ENCODE measurements around the gene SAXO1. TPM values are rescaled to one million over a fixed set of nuclear protein-coding genes. Genes with fewer than 3 reads are reported as not detected.

SAXO1 gene
- total RNA-seq, 1 donor from 2014 or later, result not detected

GRCh38 chr9:18911714-18912342, 121.2 kb downstream of the SAXO1 start:
- intact Hi-C loops (cut with micrococcal nuclease), result no loop called here

GRCh38 chr9:18910916-18911315, 122.1 kb downstream of the SAXO1 start:
- intact Hi-C loops (cut with micrococcal nuclease), result no loop called here

GRCh38 chr9:18910435-18910834, 122.6 kb downstream of the SAXO1 start:
- intact Hi-C loops (cut with micrococcal nuclease), result no loop called here

GRCh38 chr9:18909140-18910018, 123.6 kb downstream of the SAXO1 start:
- intact Hi-C loops (cut with micrococcal nuclease), result no loop called here

GRCh38 chr9:18907927-18908625, 124.9 kb downstream of the SAXO1 start:
- intact Hi-C loops (cut with micrococcal nuclease), result no loop called here

- intact Hi-C loops (cut with micrococcal nuclease), result no loop called here
Observed at GRCh38 chr9:18906656-18907395, 126.2 kb downstream of the SAXO1 start.

GRCh38 chr9:18905883-18906629, 127.0 kb downstream of the SAXO1 start:
- intact Hi-C loops (cut with micrococcal nuclease), result no loop called here

GRCh38 chr9:18905028-18905882, 127.8 kb downstream of the SAXO1 start:
- intact Hi-C loops (cut with micrococcal nuclease), result no loop called here

- intact Hi-C loops (cut with micrococcal nuclease), result no loop called here
Observed at GRCh38 chr9:18903450-18903849, 129.6 kb downstream of the SAXO1 start.

GRCh38 chr9:18896531-18897179, 136.4 kb downstream of the SAXO1 start:
- intact Hi-C loops (cut with micrococcal nuclease), result no loop called here

GRCh38 chr9:18896004-18896403, 137.0 kb downstream of the SAXO1 start:
- intact Hi-C loops (cut with micrococcal nuclease), result no loop called here

GRCh38 chr9:18893491-18893890, 139.5 kb downstream of the SAXO1 start:
- intact Hi-C loops (cut with micrococcal nuclease), result no loop called here

GRCh38 chr9:18893046-18893445, 140.0 kb downstream of the SAXO1 start:
- intact Hi-C loops (cut with micrococcal nuclease), result no loop called here

GRCh38 chr9:18891946-18892670, 140.9 kb downstream of the SAXO1 start:
- intact Hi-C loops (cut with micrococcal nuclease), result no loop called here

- intact Hi-C loops (cut with micrococcal nuclease), result no loop called here
Observed at GRCh38 chr9:18890372-18890771, 142.6 kb downstream of the SAXO1 start.

- intact Hi-C loops (cut with micrococcal nuclease), result no loop called here
Observed at GRCh38 chr9:18889550-18889949, 143.5 kb downstream of the SAXO1 start.

GRCh38 chr9:18888290-18888689, 144.7 kb downstream of the SAXO1 start:
- intact Hi-C loops (cut with micrococcal nuclease), result no loop called here

- intact Hi-C loops (cut with micrococcal nuclease), result no loop called here
Observed at GRCh38 chr9:18887546-18887945, 145.5 kb downstream of the SAXO1 start.

- intact Hi-C loops (cut with micrococcal nuclease), result no loop called here
Observed at GRCh38 chr9:18881758-18882157, 151.3 kb downstream of the SAXO1 start.

Data from T-helper 2 cell treated with Interferon-gamma antibody and Interleukin-4, amounts not matched to agents 100 ng/mL and 5 ng/mL, for 36 hours (primary cell).